IMR-90 (cell line): ENCODE measurements around the gene RGS7BP. TPM values are rescaled to one million over a fixed set of nuclear protein-coding genes. Genes with fewer than 3 reads are reported as not detected.

Source experiments
- ATAC-seq: fragments of 200-7000 bp; cut with Tn5 transposase; 2 replicates; pipeline ENCODE4 v1.9.1; 2020; ENCODE audit warnings: low read depth, mild to moderate bottlenecking, moderate library complexity
- BruUV-seq: library from RNA; stranded (reverse); fragments of 400-500 nt; replicated peaks from 2 replicates; lab custom pipeline; 2021; lab: Mats Ljungman, UMichigan
- CTCF ChIA-PET: fragments of 300-600 bp; formaldehyde crosslinking; extraction: SDS; loops from one replicate; lab custom pipeline; 2021; ENCODE audit warnings: antibody characterized with exemption; lab: Yijun Ruan, JAX
- POLR2A ChIA-PET: fragments of 300-600 bp; sonication (Branson Sonifier 250); formaldehyde crosslinking; loops from one replicate; lab custom pipeline; 2022; ENCODE audit warnings: antibody characterized with exemption; ENCODE audit not compliant: unreplicated experiment; lab: Charles Lee
- DNase-seq: peaks from one replicate; pipeline ENCODE4 v3.0.0; 2013
- H2AFZ ChIP-seq: replicated peaks from 2 replicates; pipeline ENCODE3; 2013; ENCODE audit warnings: low read length, mild to moderate bottlenecking; ENCODE audit not compliant: poor library complexity
- H2AK5ac ChIP-seq: 2 replicates; pipeline ENCODE4 v1.6.1; 2013; ENCODE audit warnings: low read depth, low read length, inconsistent platforms
- H2AK9ac ChIP-seq: replicated peaks from 2 replicates; pipeline ENCODE3; 2013; ENCODE audit warnings: mild to moderate bottlenecking, low read depth, low read length, moderate library complexity; ENCODE audit not compliant: poor library complexity
- H2BK120ac ChIP-seq: 2 replicates; pipeline ENCODE4 v1.6.1; 2013; ENCODE audit warnings: low read depth, low read length, inconsistent platforms
- H2BK15ac ChIP-seq: 3 replicates; pipeline ENCODE4 v1.6.1; 2013; ENCODE audit warnings: low read depth, low read length, inconsistent platforms
- H2BK20ac ChIP-seq: 2 replicates; pipeline ENCODE4 v1.6.1; 2013; ENCODE audit warnings: low read depth, mild to moderate bottlenecking, inconsistent platforms, low read length, moderate library complexity
- H2BK5ac ChIP-seq: 2 replicates; pipeline ENCODE4 v1.6.1; 2013; ENCODE audit warnings: mild to moderate bottlenecking, low read depth, low read length, inconsistent platforms; ENCODE audit not compliant: poor library complexity, severe bottlenecking
- H3K14ac ChIP-seq: replicated peaks from 2 replicates; pipeline ENCODE4 v1.6.1; 2013; ENCODE audit warnings: low read depth, low read length, inconsistent platforms
- H3K18ac ChIP-seq: 2 replicates; pipeline ENCODE4 v1.6.1; 2013; ENCODE audit warnings: low read depth, low read length, control low read depth
- H3K23ac ChIP-seq: 2 replicates; pipeline ENCODE4 v1.6.1; 2013; ENCODE audit warnings: low read depth, low read length, inconsistent platforms
- H3K27ac ChIP-seq: 2 replicates; pipeline ENCODE4 v1.5.1; 2013; ENCODE audit warnings: mild to moderate bottlenecking, control low read depth, low read length; ENCODE audit not compliant: insufficient read depth
- H3K27me3 ChIP-seq: 2 replicates; pipeline ENCODE4 v1.6.1; 2013; ENCODE audit warnings: low read length; ENCODE audit not compliant: control insufficient read depth, insufficient read depth
- H3K36me3 ChIP-seq: 2 replicates; pipeline ENCODE4 v1.6.1; 2013; ENCODE audit warnings: low read length, mixed read lengths; ENCODE audit not compliant: control insufficient read depth, insufficient read depth
- H3K4ac ChIP-seq: 2 replicates; pipeline ENCODE4 v1.6.1; 2013; ENCODE audit warnings: low read depth, low read length, inconsistent platforms
- H3K4me1 ChIP-seq: 2 replicates; pipeline ENCODE4 v1.6.1; 2013; ENCODE audit warnings: low read length, mixed read lengths; ENCODE audit not compliant: control insufficient read depth, insufficient read depth
- H3K4me2 ChIP-seq: 2 replicates; pipeline ENCODE4 v1.6.1; 2013; ENCODE audit warnings: low read depth, mild to moderate bottlenecking, control low read depth, low read length, moderate library complexity
- H3K4me3 ChIP-seq: 2 replicates; pipeline ENCODE4 v1.5.1; 2013; ENCODE audit warnings: low read depth, mild to moderate bottlenecking, control low read depth, low read length, moderate library complexity; ENCODE audit not compliant: insufficient read depth
- H3K56ac ChIP-seq: 2 replicates; pipeline ENCODE4 v1.6.1; 2013; ENCODE audit warnings: low read length, inconsistent platforms; ENCODE audit not compliant: insufficient read depth; ENCODE audit errors: extremely low read depth
- H3K79me1 ChIP-seq, 2 experiments: 2 replicates each; pipeline ENCODE4 v1.6.1; 2013; ENCODE audit warnings: low read length in 2 of 2, inconsistent platforms in 1 of 2, low read depth in 1 of 2
- H3K9ac ChIP-seq: 2 replicates; pipeline ENCODE4 v1.6.1; 2013; ENCODE audit warnings: low read depth, low read length, control low read depth
- H3K9me1 ChIP-seq: 2 replicates; pipeline ENCODE4 v1.6.1; 2013; ENCODE audit warnings: low read length, inconsistent platforms; ENCODE audit not compliant: insufficient read depth
- H3K9me3 ChIP-seq: 2 replicates; pipeline ENCODE4 v1.6.1; 2013; ENCODE audit warnings: low read length; ENCODE audit not compliant: control insufficient read depth, insufficient read depth
- H4K20me1 ChIP-seq: 2 replicates; pipeline ENCODE4 v1.6.1; 2013; ENCODE audit warnings: low read length, inconsistent platforms; ENCODE audit not compliant: insufficient read depth
- H4K5ac ChIP-seq: 2 replicates; pipeline ENCODE4 v1.6.1; 2013; ENCODE audit warnings: mild to moderate bottlenecking, low read depth, low read length, control low read depth
- H4K8ac ChIP-seq, 2 experiments: 2 replicates each; pipeline ENCODE4 v1.6.1; 2013; ENCODE audit warnings: low read depth in 2 of 2, low read length in 2 of 2, control low read depth in 1 of 2, inconsistent platforms in 1 of 2
- H4K91ac ChIP-seq: 2 replicates; pipeline ENCODE4 v1.6.1; 2013; ENCODE audit warnings: low read depth, low read length, inconsistent platforms; ENCODE audit not compliant: insufficient read depth
- BHLHE40 ChIP-seq: fragments of 150-350 bp; IDR thresholded peaks from 2 replicates; pipeline ENCODE4 v1.6.1; 2016; ENCODE audit warnings: mild to moderate bottlenecking, low read depth, low read length
- CEBPB ChIP-seq: IDR thresholded peaks from 2 replicates; pipeline ENCODE4 v1.6.1; 2012; ENCODE audit warnings: low read depth, low read length, improper control_type of control experiment
- CHD1 ChIP-seq: IDR thresholded peaks from 2 replicates; pipeline ENCODE4 v1.6.1; 2012; ENCODE audit warnings: low read depth, low read length, improper control_type of control experiment
- ELK1 ChIP-seq: fragments of 150-350 bp; IDR thresholded peaks from 2 replicates; pipeline ENCODE4 v1.6.1; 2016; ENCODE audit warnings: low read depth, mild to moderate bottlenecking, low read length, moderate library complexity, borderline replicate concordance
- FOS ChIP-seq: fragments of 150-350 bp; IDR thresholded peaks from 2 replicates; pipeline ENCODE4 v1.6.1; 2016; ENCODE audit warnings: low read depth, low read length
- MAZ ChIP-seq: IDR thresholded peaks from 2 replicates; pipeline ENCODE4 v1.6.1; 2012; ENCODE audit warnings: low read depth, mild to moderate bottlenecking, low read length, improper control_type of control experiment, moderate library complexity, borderline replicate concordance
- NFE2L2 ChIP-seq: fragments of 150-350 bp; IDR thresholded peaks from 2 replicates; pipeline ENCODE4 v1.6.1; 2016; ENCODE audit warnings: low read depth, mild to moderate bottlenecking, low read length
- RAD21 ChIP-seq: IDR thresholded peaks from 2 replicates; pipeline ENCODE4 v1.6.1; 2012; ENCODE audit warnings: low read length, improper control_type of control experiment
- WGBS, 2 experiments: methylation state at CpG; one replicate each; pipeline versions ENCODE4 v1.1.5 to v1.1.7; 2013; ENCODE audit warnings: missing lambda C conversion rate in 2 of 2; ENCODE audit not compliant: insufficient read length in 1 of 2; ENCODE audit errors: extremely low coverage in 2 of 2; 5-methylcytosine and 5-hydroxymethylcytosine counted together
- dilution Hi-C: fragments of 300-500 bp; cut with HindIII; formaldehyde crosslinking; loops from one replicate; pipeline ENCODE4 v1.14.3; 2018; ENCODE audit warnings: low sequenced_read_pairs; ENCODE audit not compliant: unreplicated experiment
- in situ Hi-C: fragments of 300-500 bp; cut with MboI; formaldehyde crosslinking; loops from 3 replicates; pipeline ENCODE4 v1.14.3; 2019; ENCODE audit warnings: low sequenced_read_pairs, inconsistent platforms, mixed read lengths
- intact Hi-C: fragments of 100-400 bp; cut with micrococcal nuclease; formaldehyde crosslinking; loops from 2 replicates; pipeline ENCODE4 v1.10.0; 2022
- polyA plus RNA-seq, 3 experiments: library from polyadenylated mRNA; depleted of rRNA; stranded (reverse); fragments of >200 nt; gene quantifications; 2 replicates each; pipeline ENCODE4 v1.2.3, GENCODE V29; 2012; ENCODE audit warnings: low replicate concordance in 1 of 3
- total RNA-seq: library from RNA; depleted of rRNA; stranded (reverse); fragments of >200 nt; gene quantifications from 2 replicates; pipeline ENCODE4 v1.2.3, GENCODE V29; 2012

The RGS7BP gene
- total and polyA plus RNA-seq, 2 of the 4 experiments (the other 2 are of a cell fraction) = not detected

- dilution Hi-C loops (no loop called here), in situ Hi-C loops (loop anchor here (5.0 to 10.0 kb wide), 2 partner anchors 150 to 853 kb away; partner anchors contain the start of gene ADAMTS6), intact Hi-C loops (loop anchor here (10.0 kb wide), 2 partner anchors 323 to 933 kb away; partner anchors contain the start of genes CENPK and PPWD1)
- ChIA-PET CTCF (interaction anchor here (0.9 kb wide), 1 partner anchor 851 kb away, joined by 3 read pairs; no protein-coding TSS in a partner anchor), POLR2A (no interaction called here)
- no peak overlapping the region for H3K14ac ChIP-seq
- no peak overlapping the region for H3K27ac ChIP-seq
- H3K18ac ChIP-seq = no peak overlapping the region
- H2BK120ac ChIP-seq = no peak overlapping the region
- peak overlapping the region; percentile 42; the same call in 1 of the 2 replicates for H3K4me2 ChIP-seq
- no peak overlapping the region for H3K4me3 ChIP-seq
- no peak overlapping the region for H3K9ac ChIP-seq
- H4K8ac ChIP-seq = no peak overlapping the region
- H3K9me3 ChIP-seq = no peaks in the 10 kb centered on the region
- H3K36me3 ChIP-seq = no peaks in the 10 kb centered on the region
- H3K4ac ChIP-seq = no peak overlapping the region
- H4K5ac ChIP-seq = no peak overlapping the region
- no peak overlapping the region for H2AFZ ChIP-seq
- H2AK9ac ChIP-seq = no peak overlapping the region
- no peaks in the 10 kb centered on the region for H4K20me1 ChIP-seq
- no TSS peak for BruUV-seq
- H3K79me1 ChIP-seq = no peaks in the 10 kb centered on the region
- no peaks in the 10 kb centered on the region for H3K9me1 ChIP-seq
- H4K91ac ChIP-seq = no peak overlapping the region
- H3K4me1 ChIP-seq = no peaks in the 10 kb centered on the region; the same call in 1 of the 2 replicates
- H2BK20ac ChIP-seq = no peak overlapping the region
- H3K23ac ChIP-seq = no peak overlapping the region
- DNase-seq (peak; percentile 27), ATAC-seq (peak; percentile 59)
- no peak overlapping the region for H3K56ac ChIP-seq
- peaks cover 13% of the 10 kb centered on the region for H3K27me3 ChIP-seq
- no peak overlapping the region for H2BK5ac ChIP-seq
- H2BK15ac ChIP-seq = no peak overlapping the region
- WGBS, 2 experiments = no CpG with 5 or more reads among the region's 3 CpGs
- no peak overlapping the region for H2AK5ac ChIP-seq
- TF ChIP-seq BHLHE40 (no peak), RAD21 (no peak), CEBPB (no peak), ELK1 (no peak), CHD1 (no peak), NFE2L2 (no peak), MAZ (no peak), FOS (no peak)
Observed at GRCh38 chr5:64632251-64632650, 126.4 kb downstream of the RGS7BP start.
